Loucy (cell line): Measurements from ENCODE around the gene TERB2.
"Not testable (repeated sequence)": the region's sequence is repeated elsewhere in the genome, so short reads cannot be mapped to it uniquely, and the experiment has no call there.

ENCODE experiments used
- H2AFZ ChIP-seq: fragments of 200-600 bp; sonication (generic); 2 replicates; pipeline ENCODE4 v1.6.0; 2016; ENCODE audit warnings: antibody characterized with exemption, mild to moderate bottlenecking, low read length, moderate library complexity
- H3F3A ChIP-seq: fragments of 200-600 bp; 2 replicates; pipeline ENCODE4 v1.6.0; 2016; ENCODE audit warnings: antibody characterized with exemption, low read depth, mild to moderate bottlenecking
- H3K27me3 ChIP-seq: fragments of 200-600 bp; sonication (generic); 2 replicates; pipeline ENCODE4 v1.6.1; 2014; ENCODE audit warnings: low read length, mild to moderate bottlenecking; ENCODE audit not compliant: insufficient read depth, poor library complexity, severe bottlenecking
- H3K36me3 ChIP-seq: fragments of 200-600 bp; sonication (generic); 2 replicates; pipeline ENCODE4 v1.6.1; 2016; ENCODE audit warnings: low read length; ENCODE audit not compliant: insufficient read depth
- H3K4me1 ChIP-seq: fragments of 200-600 bp; sonication (generic); 2 replicates; pipeline ENCODE4 v1.5.1; 2014; ENCODE audit warnings: low read length, mild to moderate bottlenecking; ENCODE audit not compliant: insufficient read depth, poor library complexity, severe bottlenecking
- H3K4me2 ChIP-seq: fragments of 200-600 bp; sonication (generic); 2 replicates; pipeline ENCODE4 v1.6.0; 2014; ENCODE audit warnings: antibody characterized with exemption, low read length, low read depth, mild to moderate bottlenecking; ENCODE audit not compliant: poor library complexity, severe bottlenecking
- H3K4me3 ChIP-seq: fragments of 200-600 bp; sonication (generic); 2 replicates; pipeline ENCODE4 v1.5.1; 2014; ENCODE audit warnings: low read length, mild to moderate bottlenecking, mixed read lengths; ENCODE audit not compliant: poor library complexity, severe bottlenecking
- H3K79me2 ChIP-seq: fragments of 200-600 bp; sonication (generic); 2 replicates; pipeline ENCODE4 v1.6.1; 2014; ENCODE audit warnings: low read length; ENCODE audit not compliant: insufficient read depth
- H3K9ac ChIP-seq: fragments of 200-600 bp; sonication (generic); 2 replicates; pipeline ENCODE4 v1.6.0; 2014; ENCODE audit warnings: mild to moderate bottlenecking, low read depth, low read length, moderate library complexity; ENCODE audit not compliant: poor library complexity, severe bottlenecking
- H3K9me2 ChIP-seq: fragments of 200-600 bp; sonication (generic); replicated peaks from 2 replicates; pipeline ENCODE4 v1.6.1; 2016; ENCODE audit warnings: low read depth, low read length, mixed read lengths
- H3K9me3 ChIP-seq: fragments of 200-600 bp; sonication (generic); 2 replicates; pipeline ENCODE4 v1.6.1; 2014; ENCODE audit warnings: mild to moderate bottlenecking, antibody characterized with exemption, low read length, low read depth; ENCODE audit not compliant: insufficient read depth
- H4K20me1 ChIP-seq: fragments of 200-600 bp; sonication (generic); 2 replicates; pipeline ENCODE4 v1.6.0; 2014; ENCODE audit warnings: antibody characterized with exemption, low read length, mild to moderate bottlenecking; ENCODE audit not compliant: insufficient read depth, poor library complexity, severe bottlenecking
- CTCF ChIP-seq: fragments of 200-600 bp; sonication (generic); conservative IDR thresholded peaks from 2 replicates; pipeline ENCODE4 v1.5.1; 2014; ENCODE audit warnings: mild to moderate bottlenecking, antibody characterized with exemption, low read length
- EZH2phosphoT487 ChIP-seq: fragments of 200-600 bp; IDR thresholded peaks from 2 replicates; pipeline ENCODE4 v1.6.1; 2018; ENCODE audit warnings: antibody characterized with exemption, mild to moderate bottlenecking, moderate library complexity, borderline replicate concordance

Gene TERB2

DNA sequence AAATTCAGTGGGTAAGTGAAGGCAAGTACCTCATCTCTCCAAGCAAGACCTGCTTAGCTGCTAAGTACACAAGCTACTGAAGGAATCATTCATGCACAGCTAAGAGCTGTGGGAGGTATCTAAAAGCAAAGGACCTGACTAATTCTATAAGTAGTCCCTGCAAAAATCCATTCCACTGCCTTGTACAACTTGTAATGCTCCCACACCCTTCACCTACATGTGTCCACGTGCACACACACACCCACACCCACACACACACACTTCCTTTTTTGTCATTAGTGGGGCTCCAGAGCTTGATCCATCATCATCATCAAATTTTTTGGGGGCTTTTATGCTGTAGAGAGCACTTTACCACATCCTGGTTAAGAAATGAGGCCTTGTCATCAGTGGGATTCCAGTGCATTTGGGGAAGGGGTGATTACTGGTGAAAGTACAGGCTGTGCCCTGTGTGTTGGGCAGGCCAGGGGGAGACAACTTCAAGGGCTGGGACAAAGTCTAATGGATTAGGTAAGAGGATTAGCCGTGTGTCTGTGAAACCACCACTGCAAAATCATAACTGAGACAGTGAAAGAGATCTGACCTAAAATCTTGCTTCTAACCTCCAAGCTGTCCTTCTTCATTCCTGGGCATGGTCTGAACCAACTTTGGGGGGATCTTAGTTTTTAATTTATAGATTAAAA lies 47.4 kb downstream of the TERB2 start:
- not testable (repeated sequence) for H3K36me3 ChIP-seq, H3F3A ChIP-seq, H3K79me2 ChIP-seq, H3K4me2 ChIP-seq, H3K4me3 ChIP-seq, H3K9ac ChIP-seq, H4K20me1 ChIP-seq, H3K9me2 ChIP-seq, H3K4me1 ChIP-seq, H2AFZ ChIP-seq, H3K27me3 ChIP-seq
- peaks cover 10% of the 10 kb centered on the region; the same call in 1 of the 2 replicates for H3K9me3 ChIP-seq

DNA sequence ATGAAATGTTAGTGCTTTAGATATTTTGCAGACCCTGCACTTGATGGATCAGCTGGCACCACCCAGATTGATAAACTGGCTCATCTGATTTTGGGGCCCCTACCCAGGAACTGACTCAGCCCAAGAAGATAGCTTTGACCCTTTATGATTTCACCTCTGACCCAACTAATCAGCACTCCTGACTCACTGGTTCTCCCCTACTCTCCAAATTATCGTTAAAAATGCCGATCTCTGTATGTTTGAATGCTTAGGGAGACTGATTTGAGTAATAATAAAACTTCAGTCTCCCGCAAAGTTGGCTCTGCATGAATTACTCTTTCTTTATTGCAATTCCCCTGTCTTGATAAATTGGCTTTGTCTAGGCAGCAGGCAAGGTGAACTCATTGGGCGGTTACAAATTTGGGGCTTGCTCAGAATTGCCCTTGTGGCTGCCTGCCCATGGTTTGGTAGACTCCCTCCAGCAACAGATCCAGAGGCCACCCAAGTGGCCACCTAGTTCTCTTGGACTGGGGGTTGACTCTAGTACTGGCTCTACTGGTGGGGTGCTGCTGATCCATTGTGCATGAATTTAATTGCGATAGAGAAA lies 48.2 kb downstream of the TERB2 start:
- not testable (repeated sequence) for H3K4me2 ChIP-seq, H3K4me3 ChIP-seq, H2AFZ ChIP-seq, H3K27me3 ChIP-seq, H3K9me2 ChIP-seq, H3K36me3 ChIP-seq, H3K79me2 ChIP-seq, H4K20me1 ChIP-seq, H3K4me1 ChIP-seq, H3K9ac ChIP-seq, H3F3A ChIP-seq
- H3K9me3 ChIP-seq = peaks cover 10% of the 10 kb centered on the region; the same call in 1 of the 2 replicates

DNA sequence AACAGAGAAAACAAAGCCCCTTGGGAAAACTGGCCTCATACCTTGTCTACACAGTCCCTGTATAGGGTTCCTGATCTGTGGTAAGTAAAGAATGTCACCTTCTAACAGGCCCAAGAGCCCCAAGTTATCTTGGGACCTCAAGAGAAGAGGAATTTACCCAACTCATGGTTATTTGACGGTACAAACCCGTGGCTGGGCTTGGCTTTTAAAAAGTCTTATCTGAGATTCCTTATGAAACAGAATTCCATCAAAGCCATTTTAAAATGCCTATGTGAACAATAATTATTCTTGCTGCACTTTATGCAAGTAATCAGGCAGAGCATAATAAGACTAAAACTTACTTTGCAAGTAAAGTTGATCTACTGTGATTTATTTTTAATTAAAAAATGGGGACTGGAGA lies 52.6 kb downstream of the TERB2 start:
- H3K9me3 ChIP-seq = peaks cover 10% of the 10 kb centered on the region; the same call in 1 of the 2 replicates
- no peak overlapping the region for H3K4me3 ChIP-seq
- no peak overlapping the region for H3K9ac ChIP-seq
- no peaks in the 10 kb centered on the region for H3K9me2 ChIP-seq
- no peaks in the 10 kb centered on the region for H3F3A ChIP-seq
- no peaks in the 10 kb centered on the region for H4K20me1 ChIP-seq
- TF ChIP-seq CTCF (no peak), EZH2phosphoT487 (no peak)
- no peak overlapping the region for H2AFZ ChIP-seq
- no peaks in the 10 kb centered on the region for H3K79me2 ChIP-seq
- no peaks in the 10 kb centered on the region for H3K4me1 ChIP-seq
- H3K4me2 ChIP-seq = no peak overlapping the region
- no peaks in the 10 kb centered on the region for H3K27me3 ChIP-seq
- no peaks in the 10 kb centered on the region for H3K36me3 ChIP-seq

GRCh38 chr15:45015114-45015513 lies 58.6 kb downstream of the TERB2 start:
- H3K4me2 ChIP-seq, H3K9me2 ChIP-seq, H3K79me2 ChIP-seq, H3F3A ChIP-seq, H3K9ac ChIP-seq, H2AFZ ChIP-seq, H3K9me3 ChIP-seq, H3K4me1 ChIP-seq, H4K20me1 ChIP-seq, H3K4me3 ChIP-seq, H3K27me3 ChIP-seq, H3K36me3 ChIP-seq: not testable (repeated sequence)

- H3K9me2 ChIP-seq, H3K36me3 ChIP-seq: not testable (repeated sequence)
Measured at GRCh38 chr15:45020222-45020900, 63.9 kb downstream of the TERB2 start.

GRCh38 chr15:45020901-45021259 lies 64.4 kb downstream of the TERB2 start:
- H3K9me2 ChIP-seq = not testable (repeated sequence)
- H3K4me1 ChIP-seq = peaks cover 15% of the 10 kb centered on the region

More at GRCh38 chr15:45020222-45020900, 63.9 kb downstream of the TERB2 start:
- H3F3A ChIP-seq, H4K20me1 ChIP-seq, H3K27me3 ChIP-seq, H3K9ac ChIP-seq, H2AFZ ChIP-seq, H3K4me3 ChIP-seq, H3K9me3 ChIP-seq, H3K4me2 ChIP-seq: not testable (repeated sequence)
- peaks cover 13% of the 10 kb centered on the region for H3K79me2 ChIP-seq
- peaks cover 12% of the 10 kb centered on the region for H3K4me1 ChIP-seq

More at GRCh38 chr15:45020901-45021259, 64.4 kb downstream of the TERB2 start:
- not testable (repeated sequence) for H3F3A ChIP-seq, H3K4me3 ChIP-seq, H3K36me3 ChIP-seq, H2AFZ ChIP-seq, H3K4me2 ChIP-seq, H3K9me3 ChIP-seq, H3K27me3 ChIP-seq, H3K9ac ChIP-seq, H4K20me1 ChIP-seq
- peaks cover 13% of the 10 kb centered on the region for H3K79me2 ChIP-seq
